Thyroid gland (tissue), 4 donors: ENCODE results near the gene NPAS1. TPM values are rescaled to one million over a fixed set of nuclear protein-coding genes. Genes with fewer than 3 reads are reported as not detected.

Source experiments
- DNase-seq, 2 donors: peaks; one replicate each; pipeline ENCODE4 v3.0.0-alpha.2; 2019
- H3K27ac ChIP-seq, 3 donors: fragments of 200-600 bp; sonication (generic); 1 replicate in 2 of 3; 2 replicates in 1 of 3; pipeline ENCODE4 v1.5.1; 2016 to 2019; ENCODE audit warnings: mild to moderate bottlenecking in 1 of 3, moderate library complexity in 1 of 3
- H3K27me3 ChIP-seq: fragments of 200-600 bp; sonication (generic); one replicate; pipeline ENCODE4 v1.5.1; 2019
- H3K36me3 ChIP-seq, 2 donors: fragments of 200-600 bp; sonication (generic); one replicate each; pipeline ENCODE4 v1.5.1; 2016 to 2019
- H3K4me1 ChIP-seq, 2 donors: fragments of 200-600 bp; sonication (generic); one replicate each; pipeline ENCODE4 v1.5.1; 2017 to 2019
- H3K4me3 ChIP-seq, 3 donors: fragments of 200-600 bp; sonication (generic); replicated peaks in 1 of 3; 1 replicate in 2 of 3; 2 replicates in 1 of 3; pipeline ENCODE4 v1.5.1; 2016; ENCODE audit warnings: mild to moderate bottlenecking in 1 of 3
- H3K9me3 ChIP-seq: fragments of 200-600 bp; sonication (generic); one replicate; pipeline ENCODE4 v1.5.1; 2017
- CTCF ChIP-seq, 6 experiments: fragments of 200-600 bp in 3 of 6; fragments of 450-650 bp in 3 of 6; sonication (generic) in 3 of 6; IDR thresholded peaks; one replicate each; pipeline ENCODE4 v1.5.1; 2016 to 2019; ENCODE audit warnings: antibody characterized with exemption in 6 of 6, mild to moderate bottlenecking in 2 of 6, inconsistent platforms in 1 of 6, moderate library complexity in 1 of 6
- POLR2A ChIP-seq, 2 donors: fragments of 450-650 bp; IDR thresholded peaks; one replicate each; pipeline ENCODE4 v1.6.1; 2017; ENCODE audit warnings: antibody characterized with exemption in 2 of 2, mild to moderate bottlenecking in 2 of 2, moderate library complexity in 1 of 2
- WGBS, 2 donors: methylation state at CpG; one replicate each; pipeline ENCODE4 v1.1.5; 2017; 5-methylcytosine and 5-hydroxymethylcytosine counted together
- intact Hi-C: fragments of 100-400 bp; cut with DNase I; formaldehyde crosslinking; loops from one replicate; pipeline ENCODE4 v1.15.1; 2023
- total RNA-seq, 4 donors: library from RNA; depleted of rRNA; stranded (reverse); fragments of >200 nt; gene quantifications; one replicate each; pipeline ENCODE4 v1.2.3, GENCODE V29; 2016

The NPAS1 gene
- total RNA-seq, 4 donors from 2014 or later, result 0.56 to 0.71 TPM; not detected in 2

GRCh38 chr19:46979126-46980105, 40.2 kb upstream of the NPAS1 start:
- H3K36me3 ChIP-seq, result no peaks in the 10 kb centered on the region
- no peak overlapping the region for H3K4me3 ChIP-seq
- TF ChIP-seq POLR2A (IDR thresholded peaks at IDR 0.05) (no peak), CTCF (IDR thresholded peaks at IDR 0.05) (no peak)
- intact Hi-C loops, result no loop called here
- H3K27ac ChIP-seq, result peak overlapping the region in 1 of 3 donors; percentile 93
- WGBS, 2 donors, result 79 to 85% methylated on average over 29 of the region's 29 CpGs
- DNase-seq, result peak; percentile 56 to 75
- H3K27me3 ChIP-seq, result no peaks in the 10 kb centered on the region
- no peaks in the 10 kb centered on the region for H3K9me3 ChIP-seq
- peaks cover 63 to 84% of the 10 kb centered on the region in 2 donors for H3K4me1 ChIP-seq

GRCh38 chr19:46980761-46981160, 38.9 kb upstream of the NPAS1 start:
- intact Hi-C loops, result no loop called here
- Histone ChIP-seq H3K27ac (peak overlapping the region in 1 of 3 donors; percentile 24), H3K9me3 (no peaks in the 10 kb centered on the region), H3K27me3 (no peaks in the 10 kb centered on the region), H3K4me3 (no peak overlapping the region), H3K4me1 (peaks cover 50 to 75% of the 10 kb centered on the region in 2 donors), H3K36me3 (no peaks in the 10 kb centered on the region)
- TF ChIP-seq POLR2A (IDR thresholded peaks at IDR 0.05), result no peak
- TF ChIP-seq CTCF (IDR thresholded peaks at IDR 0.05), result no peak
- no peak for DNase-seq
- 91 to 93% methylated on average over 3 of the region's 3 CpGs for WGBS, 2 donors

- intact Hi-C loops, result no loop called here
- 58% methylated on average over 8 of the region's 8 CpGs for WGBS, 2 donors
- H3K27me3 ChIP-seq, result no peaks in the 10 kb centered on the region
- H3K27ac ChIP-seq, result peak overlapping the region in 2 of 3 donors; percentile 24 to 61
- no peak for DNase-seq
- no peaks in the 10 kb centered on the region for H3K9me3 ChIP-seq
- H3K4me1 ChIP-seq, result peaks cover 46 to 70% of the 10 kb centered on the region in 2 donors
- no peak for TF ChIP-seq POLR2A (IDR thresholded peaks at IDR 0.05)
- TF ChIP-seq CTCF (IDR thresholded peaks at IDR 0.05), result no peak
- H3K4me3 ChIP-seq, result no peak overlapping the region
- no peaks in the 10 kb centered on the region for H3K36me3 ChIP-seq
Observed at GRCh38 chr19:46981286-46981945, 38.2 kb upstream of the NPAS1 start.

- peaks cover 29 to 54% of the 10 kb centered on the region in 2 donors for H3K4me1 ChIP-seq
- H3K36me3 ChIP-seq, result no peaks in the 10 kb centered on the region
- no peaks in the 10 kb centered on the region for H3K27me3 ChIP-seq
- no peak for DNase-seq
- WGBS, 2 donors, result 93 to 95% methylated on average over 6 of the region's 6 CpGs
- intact Hi-C loops, result no loop called here
- no peak overlapping the region for H3K4me3 ChIP-seq
- no peaks in the 10 kb centered on the region for H3K9me3 ChIP-seq
- H3K27ac ChIP-seq, result no peak overlapping the region
- TF ChIP-seq POLR2A (IDR thresholded peaks at IDR 0.05) (no peak), CTCF (IDR thresholded peaks at IDR 0.05) (no peak)
Observed at GRCh38 chr19:46983097-46983496, 36.5 kb upstream of the NPAS1 start.
